ENCODE data around the gene SEMA4C. TPM values are rescaled to one million over a fixed set of nuclear protein-coding genes. Genes with fewer than 3 reads are reported as not detected.
A peak's percentile ranks its signal among the peaks of the same experiment; 100 is the strongest.
"Not testable (repeated sequence)": the region's sequence is repeated elsewhere in the genome, so short reads cannot be mapped to it uniquely, and the experiment has no call there.

SEMA4C gene
- total RNA-seq, 1 donor from 2014 or later, result 40.3 TPM

DNA sequence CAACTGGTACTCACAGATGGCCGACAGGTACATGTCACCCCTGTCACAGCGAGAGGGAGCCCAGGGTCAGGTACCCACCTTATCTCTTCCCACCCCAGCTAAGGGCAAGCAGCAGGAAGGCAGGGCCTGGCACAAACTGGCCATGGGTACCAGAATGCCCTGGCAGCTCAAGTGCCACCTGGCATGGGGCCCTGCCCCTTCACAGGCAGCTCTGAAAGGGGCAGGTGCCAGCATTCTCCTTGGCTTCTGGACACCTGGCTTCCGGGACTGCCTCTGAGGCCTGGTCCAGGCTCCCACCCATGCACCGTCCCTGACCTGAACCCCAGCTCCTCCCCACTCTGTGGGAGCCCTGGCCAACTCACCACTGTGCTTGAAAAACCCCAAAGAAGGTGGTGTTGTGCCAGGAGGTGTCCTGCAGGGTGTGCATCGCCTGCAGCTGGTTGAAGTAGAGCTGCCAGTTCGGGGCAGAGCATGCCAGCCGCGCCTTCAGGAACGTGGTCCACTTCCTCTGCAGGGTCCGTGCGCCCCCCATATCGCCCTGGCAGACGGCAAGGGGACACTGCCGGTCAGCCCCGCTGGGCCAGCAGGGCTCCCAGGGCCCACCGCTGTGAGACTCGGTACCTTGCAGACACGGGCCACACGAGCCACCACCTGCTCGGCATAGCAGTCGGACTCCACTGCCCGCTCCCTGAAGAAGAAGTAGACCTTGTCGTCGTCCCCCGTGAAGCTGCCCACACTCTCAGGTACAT is 5.4 kb downstream of the SEMA4C start:
- DNase-seq, result no peak

DNA sequence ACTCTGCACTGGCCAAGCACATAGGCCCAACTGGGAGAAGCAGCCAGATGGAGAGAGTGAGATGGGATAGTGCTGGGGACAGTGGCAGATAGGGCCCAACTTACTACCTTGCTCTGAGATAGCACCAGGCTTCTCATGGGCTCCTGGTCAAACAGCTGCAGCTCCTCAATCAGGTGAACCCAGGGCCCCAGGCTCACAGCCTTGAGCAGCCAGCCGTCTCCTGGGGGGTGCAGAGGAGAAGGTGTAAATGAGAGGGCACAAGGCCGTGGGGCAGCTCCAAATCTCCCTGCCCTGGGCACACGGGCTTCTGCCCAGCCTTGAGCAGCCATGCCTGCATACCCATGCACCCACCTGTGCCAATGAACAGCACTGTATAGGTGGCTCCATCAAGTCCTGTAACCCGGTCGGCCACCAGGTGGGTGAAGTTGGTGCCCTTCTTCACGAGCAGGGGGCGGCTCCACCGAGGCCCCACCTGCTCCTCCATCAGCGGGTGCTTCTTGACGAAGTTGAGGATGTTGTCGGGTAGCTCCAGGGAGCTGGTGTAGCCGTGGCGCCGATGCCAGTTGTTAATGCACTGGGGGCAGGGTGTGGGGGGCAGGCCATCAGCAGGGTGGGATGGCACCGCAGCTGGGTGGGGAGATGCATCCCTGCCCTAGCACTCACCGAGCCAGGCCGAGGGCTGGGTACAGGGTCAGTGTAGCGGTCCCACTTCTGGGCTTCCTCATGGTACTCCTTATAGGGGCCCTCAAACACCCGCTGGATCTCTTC is 6.1 kb downstream of the SEMA4C start:
- no peak for DNase-seq

DNA sequence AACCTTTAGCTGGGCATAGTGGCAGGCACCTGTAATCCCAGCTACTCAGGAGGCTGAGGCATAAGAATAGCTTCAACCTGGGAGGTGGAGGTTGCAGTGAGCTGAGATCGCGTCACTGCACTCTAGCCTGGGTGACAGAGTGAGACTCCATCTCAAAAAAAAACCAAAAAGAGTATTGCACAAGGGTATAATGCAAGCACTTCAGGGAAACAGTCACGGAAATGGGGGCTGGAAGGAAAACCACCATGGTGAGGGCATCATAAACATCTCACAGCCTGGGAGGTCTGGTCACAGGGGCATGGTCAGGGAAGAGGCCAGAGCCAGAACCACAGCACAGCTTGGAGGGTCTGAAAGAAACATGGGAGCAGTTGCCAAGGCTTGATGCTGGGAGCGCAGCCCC is 6.8 kb downstream of the SEMA4C start:
- not testable (repeated sequence) for DNase-seq

DNA sequence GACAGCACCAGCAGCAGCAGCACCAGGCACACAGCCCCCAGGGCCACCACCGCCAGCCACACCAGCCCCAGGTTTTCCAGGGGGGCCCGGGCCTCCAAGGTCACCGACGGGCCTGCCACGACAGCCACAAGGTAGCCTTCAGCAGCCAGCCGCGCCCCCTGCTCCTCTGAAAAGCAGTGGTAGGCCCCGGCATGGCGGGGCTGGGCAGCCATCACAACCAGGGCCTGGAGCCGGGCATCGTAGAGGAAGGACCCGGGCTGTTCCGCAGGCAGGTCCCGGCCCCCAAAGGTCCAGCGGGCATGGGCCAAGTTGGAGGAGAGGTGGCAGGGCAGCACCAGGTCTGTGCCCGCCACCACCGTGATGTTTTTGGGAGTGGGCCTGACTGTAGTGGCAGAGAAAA is 8.8 kb downstream of the SEMA4C start:
- no peak for DNase-seq

DNA sequence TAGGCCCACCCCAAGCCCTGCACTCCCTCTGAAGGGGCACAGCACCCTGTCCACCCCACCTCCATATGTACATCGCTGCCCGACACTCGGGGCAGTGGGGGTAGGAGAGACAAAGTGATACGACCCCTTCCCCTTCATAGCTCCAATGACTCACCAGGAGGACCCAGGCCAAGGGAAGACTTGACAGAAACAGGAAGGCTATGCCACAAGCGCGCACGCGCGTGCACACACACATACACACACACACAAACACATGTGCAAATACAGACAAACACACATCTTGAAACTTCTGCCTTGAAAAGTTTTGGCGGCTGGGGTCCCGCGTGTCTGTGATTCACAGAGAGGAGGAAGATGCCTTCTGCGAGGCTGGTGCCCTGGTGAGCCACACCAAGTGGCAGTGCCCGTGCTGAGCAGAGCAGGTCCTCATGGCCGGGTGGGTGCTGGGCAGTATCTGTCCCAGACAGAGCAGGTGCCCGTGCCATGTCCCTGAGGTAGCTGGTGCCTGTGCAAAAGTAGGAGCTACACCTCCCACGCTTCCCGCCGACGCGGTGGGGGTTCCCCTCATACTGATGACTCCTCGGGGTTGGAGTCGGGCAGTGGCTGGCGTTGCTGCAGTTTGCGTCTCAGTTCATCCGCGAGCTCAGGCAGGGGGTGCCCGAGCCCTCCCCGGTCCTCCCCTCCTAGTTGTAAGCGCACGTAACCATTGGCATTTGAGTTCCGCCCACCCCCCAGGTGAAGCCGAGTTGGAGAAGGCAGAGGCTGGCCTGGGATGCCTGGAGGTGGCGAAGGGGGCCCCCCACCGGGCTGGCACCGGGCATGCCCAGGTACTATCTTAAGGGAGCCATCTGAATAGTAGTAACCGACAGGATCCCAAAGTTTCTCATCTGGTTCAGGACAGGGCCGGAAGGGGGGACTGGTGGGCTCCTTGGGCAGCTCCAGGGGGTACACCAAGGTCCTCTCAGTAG is 9.5 kb downstream of the SEMA4C start:
- no peak for DNase-seq

DNA sequence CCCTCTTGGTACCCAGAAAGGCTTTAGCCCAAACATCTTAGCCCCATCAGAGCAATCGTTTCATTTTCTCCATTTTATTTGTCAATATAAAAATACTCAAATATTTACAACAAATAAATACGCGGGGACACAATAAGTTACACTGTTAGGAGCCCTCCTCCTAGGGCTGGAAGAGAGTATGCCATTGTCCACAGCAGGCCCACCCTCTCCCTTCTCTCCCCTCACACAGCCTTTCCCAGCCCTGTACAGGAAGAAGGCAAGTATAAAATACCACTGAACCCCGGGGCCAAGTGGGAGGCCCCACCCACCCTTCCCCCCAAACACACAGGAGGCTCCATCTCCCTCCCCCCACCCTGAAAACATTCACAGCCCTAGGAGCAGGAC is 10.2 kb downstream of the SEMA4C start:
- DNase-seq, result no peak

DNA sequence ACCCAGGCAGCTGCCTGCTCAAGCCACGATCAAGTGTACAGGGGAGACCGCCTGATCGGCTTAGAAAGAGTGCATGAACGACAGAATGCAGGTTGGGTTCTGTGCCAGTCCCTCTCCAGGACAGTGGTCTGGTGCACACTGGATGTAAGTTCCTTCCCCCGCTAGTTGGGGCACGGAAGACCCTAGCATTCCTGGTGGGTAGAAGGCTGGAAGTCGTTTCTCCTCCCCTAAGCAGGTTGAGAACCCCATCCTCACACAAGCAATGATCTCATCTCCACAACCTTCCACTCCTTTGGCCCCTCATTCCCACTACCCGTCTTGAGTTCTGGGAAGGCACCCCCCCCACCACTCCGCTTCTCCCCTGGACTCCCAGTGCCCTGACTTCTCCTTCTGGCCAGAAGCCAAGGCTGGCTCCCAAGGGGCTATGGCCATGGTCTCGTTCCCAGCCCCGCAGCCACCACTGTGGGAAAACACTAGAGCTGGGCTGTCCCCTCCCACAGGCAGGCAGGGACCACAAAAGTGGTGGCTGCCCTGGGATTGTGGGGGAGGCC is 10.7 kb downstream of the SEMA4C start:
- no peak for DNase-seq

DNA sequence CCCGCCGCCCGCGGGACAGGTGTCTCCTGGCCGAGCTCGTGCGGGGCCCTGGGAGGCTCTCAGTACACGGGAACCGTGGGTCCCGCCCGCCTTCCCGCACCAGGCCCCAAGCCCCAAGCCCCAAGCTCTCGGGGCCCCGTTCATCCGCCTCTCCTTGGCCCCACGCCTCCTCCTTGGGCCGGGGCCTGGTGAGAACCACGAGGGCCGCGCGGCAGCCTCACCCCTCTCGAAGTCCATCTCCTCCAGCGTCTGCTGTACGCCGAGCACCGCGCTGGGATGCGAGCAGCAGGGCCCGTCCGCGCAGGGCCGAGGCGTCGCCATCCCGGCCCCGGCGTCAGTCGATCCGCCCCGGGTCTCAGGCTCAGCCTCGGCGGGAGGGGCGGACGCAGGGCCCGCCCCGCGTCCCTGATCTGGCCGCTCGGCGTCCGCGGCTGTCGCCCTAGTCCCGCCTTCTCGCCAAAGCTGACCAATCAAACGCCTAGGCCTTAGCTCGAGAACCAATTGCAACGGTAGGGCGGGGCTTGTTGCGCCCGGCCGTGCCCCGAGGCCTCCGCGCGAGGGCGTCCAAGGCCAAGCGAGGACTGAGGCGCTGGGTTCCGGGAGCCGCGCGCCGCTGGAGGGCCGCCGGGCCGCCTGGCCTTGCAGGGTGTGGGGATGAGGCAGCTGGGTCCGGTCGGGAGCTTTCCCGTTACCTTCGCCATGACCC is 12.1 kb downstream of the SEMA4C start, which contains the start of gene ANKRD39:
Gene ANKRD39, minus strand, starts transcription at position 350 of the 706 bp plus-strand sequence. Its CDS starts 29 bp downstream, at position 321.
- peak; percentile 99 for DNase-seq

DNA sequence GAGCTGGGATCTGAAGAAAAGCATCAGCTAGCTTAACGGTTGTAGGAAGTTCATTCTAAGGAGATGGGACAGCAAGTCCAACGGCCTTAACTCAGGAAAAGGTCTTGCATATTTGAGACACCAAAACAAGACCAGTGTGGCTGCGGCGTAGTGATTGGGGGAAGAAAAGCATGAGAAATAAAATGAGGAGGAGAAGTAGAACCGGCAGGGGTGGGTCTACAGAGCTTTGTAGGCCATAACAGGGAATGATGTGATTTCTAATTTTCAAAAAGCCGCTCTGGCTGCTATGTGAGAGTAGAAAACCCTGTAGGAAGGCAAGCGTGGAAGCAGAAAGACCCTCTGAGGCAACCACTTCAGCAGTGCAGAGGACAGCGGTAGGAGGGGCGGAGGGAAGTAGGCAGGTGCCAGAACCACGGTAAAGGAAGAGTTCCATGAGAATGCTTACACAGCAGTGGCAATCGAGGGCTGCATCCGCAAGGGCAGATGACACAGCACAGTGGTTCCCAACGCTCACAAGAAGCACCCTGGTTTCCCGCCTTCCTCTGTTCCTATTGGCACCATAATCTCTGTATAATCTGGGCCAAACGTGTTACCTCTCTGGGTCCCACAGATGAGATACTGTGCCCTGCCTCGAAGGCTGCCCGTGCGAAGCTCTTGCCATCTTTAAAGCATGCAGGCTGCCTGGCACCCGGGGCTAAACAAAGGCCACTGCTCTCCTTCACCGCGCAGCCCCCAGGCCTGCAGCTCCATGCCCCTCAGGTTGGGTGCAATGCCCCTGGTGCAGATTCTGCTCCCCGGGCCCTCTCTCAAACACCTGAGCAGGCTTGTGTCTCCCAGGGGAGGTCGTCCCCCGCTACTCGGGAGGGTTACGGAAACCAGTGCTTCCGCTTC is 12.9 kb downstream of the SEMA4C start:
- DNase-seq, result peak; percentile 39

DNA sequence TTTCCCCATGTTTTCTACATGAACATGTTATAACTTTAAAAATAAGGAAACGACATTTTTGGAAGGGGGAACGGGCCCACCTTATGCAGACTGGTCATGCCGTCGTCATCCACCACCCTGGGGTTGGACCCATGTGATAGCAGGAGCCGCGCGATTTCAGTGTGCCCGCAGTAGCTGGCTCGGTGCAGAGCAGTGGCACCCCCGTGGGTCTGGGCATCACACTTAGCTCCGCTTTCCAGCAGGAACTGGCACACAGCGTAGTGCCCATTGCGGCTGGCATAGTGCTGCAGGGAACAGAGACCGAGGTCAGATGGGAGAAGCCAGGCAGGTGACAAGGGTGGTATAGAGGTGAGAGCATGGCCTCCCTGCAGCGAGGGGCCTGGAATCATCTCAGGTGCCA is 16.6 kb downstream of the SEMA4C start:
- no peak for DNase-seq

DNA sequence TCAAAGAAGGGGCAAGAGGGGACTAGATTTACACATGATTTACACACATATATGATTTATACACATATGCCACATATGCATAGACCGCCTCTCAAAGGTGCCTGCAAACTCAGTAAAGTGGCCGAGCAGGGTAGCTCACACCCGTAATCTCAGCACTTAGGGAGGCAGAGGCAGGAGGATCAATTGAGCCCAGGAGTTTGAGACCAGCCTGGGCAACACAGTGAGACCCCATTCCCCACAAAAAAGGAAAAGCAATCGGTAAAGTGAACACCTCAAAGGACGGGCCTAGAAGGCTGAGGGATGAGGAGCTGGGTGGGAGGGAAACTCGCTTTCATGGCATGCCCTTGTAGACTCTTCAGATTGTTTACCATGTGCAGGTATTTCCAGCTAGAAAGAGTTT is 17.2 kb downstream of the SEMA4C start:
- no peak for DNase-seq

DNA sequence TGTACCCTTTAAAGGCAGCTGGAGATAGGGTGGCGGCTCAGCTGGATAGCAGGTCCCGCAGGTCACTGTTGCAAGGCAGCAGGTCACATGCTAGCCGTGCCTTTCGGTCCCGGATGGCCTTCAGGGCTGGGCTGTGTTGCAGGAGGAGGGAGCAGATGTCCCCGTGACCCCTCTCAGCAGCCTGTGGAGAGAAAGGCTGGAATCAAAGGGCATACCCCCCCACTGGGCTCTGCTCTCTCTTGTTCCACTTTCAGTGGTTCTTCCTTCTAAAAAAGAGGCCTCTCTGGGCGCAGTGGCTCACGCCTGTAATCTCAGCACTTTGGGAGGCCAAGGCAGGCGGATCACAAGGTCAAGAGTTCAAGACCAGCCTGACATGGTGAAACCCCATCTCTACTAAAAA is 21.6 kb downstream of the SEMA4C start:
- no peak for DNase-seq

DNA sequence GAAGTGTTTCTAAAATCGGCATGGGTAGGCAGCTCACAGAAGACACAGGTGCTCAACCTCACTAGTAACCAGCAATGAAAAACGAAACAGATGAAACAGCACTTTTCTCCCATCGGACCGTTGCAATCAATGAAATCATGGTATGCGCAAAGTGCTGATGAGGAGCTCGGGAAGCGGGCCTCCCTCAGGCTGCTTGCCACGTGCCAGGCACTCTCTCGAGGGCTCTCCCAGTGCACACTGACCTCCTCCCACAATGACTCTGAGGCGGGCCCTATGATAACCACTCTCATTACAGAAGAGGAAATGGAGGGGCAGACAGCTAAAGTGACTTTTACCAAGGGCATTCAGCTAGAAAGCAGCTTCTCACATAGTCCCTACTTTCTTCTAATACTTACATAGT is 22.3 kb downstream of the SEMA4C start:
- no peak for DNase-seq

DNA sequence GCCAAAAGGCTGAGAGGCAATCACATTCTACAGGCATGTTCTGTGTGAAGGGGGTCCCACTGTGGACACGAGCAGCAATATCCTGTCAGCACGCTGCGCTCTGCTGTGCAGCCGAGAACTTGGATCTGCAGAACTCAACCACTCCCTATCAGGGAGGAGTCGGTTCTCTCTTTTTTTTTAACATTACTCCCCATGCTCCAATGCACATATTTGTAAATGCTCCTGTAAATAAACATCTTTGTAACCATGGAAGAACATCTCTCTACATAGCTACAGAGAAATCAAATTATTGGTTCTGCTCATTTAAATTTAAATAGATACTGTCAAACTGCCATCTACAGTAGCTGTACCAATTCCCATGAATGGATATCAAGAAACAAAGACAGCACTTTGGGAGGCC is 23.1 kb downstream of the SEMA4C start:
- DNase-seq, result no peak

DNA sequence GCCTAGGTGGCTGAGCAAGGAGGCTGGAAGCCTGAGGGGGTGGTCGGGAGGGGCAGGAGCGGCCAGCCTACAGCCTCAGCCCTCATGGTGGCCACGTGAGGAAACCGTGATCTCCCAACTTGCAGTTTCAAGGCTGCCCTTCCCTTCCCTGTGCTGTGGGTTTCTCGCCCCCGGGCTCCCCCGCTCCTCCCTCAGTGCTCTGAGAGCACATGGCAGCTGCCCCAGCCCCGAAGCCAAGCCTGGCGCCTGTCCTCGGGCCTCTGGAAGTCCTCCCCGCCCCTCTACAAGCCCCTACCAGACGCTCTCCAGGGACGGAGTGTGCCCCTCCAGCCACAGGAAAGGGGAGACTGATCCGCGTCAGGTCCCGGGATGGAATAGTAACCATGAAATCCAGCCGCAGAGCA is 25.5 kb downstream of the SEMA4C start:
- DNase-seq, result no peak

DNA sequence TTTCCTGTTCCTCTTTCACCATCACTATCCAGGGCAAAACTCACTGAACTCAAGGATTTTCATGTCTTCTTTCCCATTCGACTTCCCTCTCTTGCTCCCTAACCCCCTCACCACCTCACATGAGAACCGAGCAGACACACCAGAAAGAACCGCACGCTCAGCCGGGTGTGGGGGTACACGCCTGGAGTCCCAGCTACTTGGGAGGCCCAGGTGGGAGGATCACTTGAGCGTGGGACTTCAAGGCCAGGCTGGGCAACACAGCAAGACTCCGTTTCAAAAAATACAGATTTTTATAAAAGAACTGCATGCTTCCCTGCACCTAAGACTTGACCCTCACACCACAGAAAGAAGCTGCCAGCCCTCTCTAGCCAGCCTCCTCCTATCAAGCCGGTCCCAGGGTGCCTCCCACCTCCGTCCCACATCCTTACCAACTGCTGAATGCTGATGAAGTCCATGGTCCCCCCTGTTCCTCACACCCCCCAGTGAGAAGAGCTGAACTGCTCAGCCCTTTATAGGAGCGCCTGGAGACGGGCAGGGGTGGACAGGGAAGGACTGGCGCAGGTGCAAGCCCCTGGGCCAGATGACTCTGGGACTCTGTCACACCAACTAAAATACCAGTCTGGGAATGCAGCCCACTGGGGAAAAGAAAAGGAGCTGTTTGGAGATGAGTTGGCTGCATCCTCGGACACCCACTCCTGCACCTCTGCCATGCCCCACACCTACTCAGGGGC is 26.2 kb downstream of the SEMA4C start, which contains the start of gene ANKRD23:
Gene ANKRD23, minus strand, starts transcription at position 484 of the 731 bp plus-strand sequence. Its CDS starts 29 bp downstream, at position 455.
- no peak for DNase-seq

DNA sequence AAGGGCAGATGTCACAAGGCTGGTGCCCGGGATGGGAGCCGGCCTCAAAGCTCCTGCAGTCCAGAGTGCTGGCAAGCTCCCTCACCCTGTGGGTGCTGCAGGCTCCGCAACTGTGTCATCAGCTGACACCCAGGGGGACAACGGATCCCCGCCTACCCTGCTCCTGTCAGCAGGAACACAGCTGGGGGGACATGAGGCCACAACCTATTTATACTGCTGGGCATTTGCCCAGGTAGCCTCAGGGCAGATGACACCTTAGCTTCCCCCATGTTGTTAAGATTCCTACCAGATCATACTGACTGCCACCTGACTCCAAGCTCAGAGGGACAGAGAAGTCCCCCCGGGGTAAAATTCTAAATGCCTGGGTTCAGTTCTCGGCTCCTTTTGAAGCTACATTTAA is 27.3 kb downstream of the SEMA4C start:
- DNase-seq, result no peak

DNA sequence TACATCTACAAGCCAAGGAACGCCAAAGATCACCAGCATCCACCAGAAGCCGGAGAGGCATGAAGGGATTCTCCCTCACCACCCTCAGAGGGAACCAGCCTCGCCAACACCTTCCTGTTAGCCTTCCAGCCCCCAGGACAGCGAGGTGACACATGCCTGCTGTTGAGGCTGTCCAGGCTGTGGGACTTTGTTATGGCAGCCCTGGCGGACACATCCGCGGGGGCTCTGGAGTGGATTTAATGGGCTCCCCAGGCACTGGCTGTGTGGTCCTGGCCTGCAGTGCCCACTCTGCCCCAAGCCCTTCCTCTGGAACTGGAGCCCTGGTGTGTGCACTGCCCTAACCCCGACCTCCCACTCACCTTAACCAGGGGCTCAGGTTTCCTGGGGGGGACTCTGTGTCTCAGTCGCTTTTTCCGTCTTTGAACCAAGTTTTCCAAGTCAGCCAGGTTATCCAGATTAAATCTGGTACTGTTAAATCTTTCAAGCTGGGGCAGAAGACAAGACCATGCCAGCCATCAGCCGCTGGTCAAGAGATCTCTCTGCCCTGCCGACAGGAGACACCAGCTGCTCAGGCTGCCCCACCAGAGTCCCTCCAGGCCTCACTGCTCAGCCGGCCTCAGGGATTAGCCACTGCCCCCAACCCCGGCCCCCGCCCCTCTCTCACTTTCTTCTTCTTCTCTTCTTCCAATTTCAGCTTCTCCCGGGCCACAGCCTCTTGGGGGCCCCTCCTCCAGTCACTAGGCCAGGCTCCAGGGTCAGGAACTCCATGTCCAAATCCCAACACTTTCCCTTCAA is 28.0 kb downstream of the SEMA4C start:
- DNase-seq, result no peak
